NCI-H226 (cell line): Measurements from ENCODE around the gene PRDM12.
"Not testable (repeated sequence)": the region's sequence is repeated elsewhere in the genome, so short reads cannot be mapped to it uniquely, and the experiment has no call there.

Source experiments
- DNase-seq: peaks from one replicate; pipeline ENCODE4 v3.0.0-alpha.2; 2015

The PRDM12 gene

DNA sequence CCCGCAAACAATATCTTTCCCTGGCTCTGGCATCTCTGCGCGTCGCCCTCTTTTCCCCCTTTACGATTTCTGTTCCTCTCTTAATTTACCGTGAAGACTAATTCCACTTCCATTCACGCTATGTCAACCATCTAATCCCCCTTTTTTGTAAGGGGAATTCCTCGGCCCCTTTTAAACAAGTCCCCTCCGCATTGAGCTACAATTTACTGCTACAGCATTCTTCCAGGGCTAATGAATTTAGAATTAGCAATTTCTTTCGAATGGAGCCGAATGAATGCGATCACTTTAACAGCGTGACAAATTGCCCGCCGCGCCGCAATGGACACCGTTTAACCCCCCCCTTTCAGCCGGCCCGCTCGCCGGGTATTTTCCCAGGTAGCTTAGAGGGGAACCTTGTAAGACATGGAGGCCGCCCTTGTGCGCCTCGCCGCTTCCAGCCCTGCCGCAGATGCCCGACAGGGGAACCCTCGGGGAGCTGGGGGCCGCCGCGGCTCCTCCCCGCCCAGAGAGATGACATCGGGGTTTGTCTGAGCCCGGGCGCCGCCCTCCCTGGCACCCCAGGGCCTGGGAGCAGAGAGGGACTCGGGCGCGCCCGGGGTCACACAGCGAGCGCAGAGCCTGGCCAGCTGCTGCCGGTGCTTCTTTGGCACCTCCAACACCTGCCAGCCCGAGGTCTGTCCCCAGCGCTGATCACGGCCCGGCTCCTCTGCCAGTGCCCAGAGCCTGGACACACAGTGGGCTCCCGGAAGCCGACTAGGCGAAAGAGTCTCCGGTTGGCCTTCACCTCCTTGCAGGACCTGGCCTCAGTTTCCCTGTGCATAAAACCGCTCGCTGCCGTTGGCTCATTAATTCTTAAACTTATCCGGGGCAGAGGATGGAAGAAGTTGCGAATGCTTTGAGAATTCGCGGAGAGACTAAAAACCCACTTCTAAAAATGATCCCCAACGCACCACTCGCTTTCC is 1.3 kb downstream of the PRDM12 start:
- no peak for DNase-seq

GRCh38 chr9:130666393-130667119 is 2.2 kb downstream of the PRDM12 start:
- DNase-seq = no peak

- no peak for DNase-seq
Measured at GRCh38 chr9:130667120-130667435, 2.7 kb downstream of the PRDM12 start.

DNA sequence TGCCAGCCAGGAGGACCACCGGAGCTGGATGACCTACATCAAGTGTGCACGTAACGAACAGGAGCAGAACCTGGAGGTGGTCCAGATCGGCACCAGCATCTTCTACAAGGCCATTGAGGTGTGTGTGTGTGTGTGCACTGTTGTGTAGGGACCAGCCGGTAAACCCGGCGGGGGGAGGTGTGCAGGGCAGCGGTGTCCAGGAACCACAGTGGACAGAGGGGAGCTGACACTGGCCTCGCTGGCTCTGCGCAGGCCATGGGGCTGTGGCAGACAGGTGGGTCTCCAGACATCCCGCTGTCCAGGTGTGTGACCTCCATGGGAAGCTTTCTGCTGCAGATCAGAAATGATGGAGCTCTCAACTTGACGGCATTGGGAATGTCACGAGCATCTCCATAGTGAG is 3.8 kb downstream of the PRDM12 start:
- DNase-seq = no peak

DNA sequence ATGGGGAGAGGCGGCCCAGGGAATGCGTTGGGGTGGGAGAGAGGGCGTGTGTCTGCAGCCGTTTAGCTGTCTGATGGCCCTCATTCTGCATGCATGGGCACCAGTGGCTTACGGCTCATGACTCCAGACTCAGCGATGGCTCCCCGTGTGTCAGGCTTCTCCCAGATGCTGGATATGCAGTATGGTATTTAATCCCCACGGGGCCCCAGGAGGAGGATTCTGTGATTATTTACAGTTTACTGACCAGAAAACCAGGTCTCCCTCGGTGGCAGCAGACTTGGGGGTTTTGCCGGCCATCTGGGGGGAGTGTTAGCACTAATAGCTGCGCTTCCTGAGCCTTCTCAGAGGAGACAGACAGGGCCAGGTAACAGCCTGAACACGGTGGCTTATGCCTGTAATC is 4.3 kb downstream of the PRDM12 start:
- no peak for DNase-seq

- no peak for DNase-seq
Measured at GRCh38 chr9:130669965-130670364, 5.6 kb downstream of the PRDM12 start.

DNA sequence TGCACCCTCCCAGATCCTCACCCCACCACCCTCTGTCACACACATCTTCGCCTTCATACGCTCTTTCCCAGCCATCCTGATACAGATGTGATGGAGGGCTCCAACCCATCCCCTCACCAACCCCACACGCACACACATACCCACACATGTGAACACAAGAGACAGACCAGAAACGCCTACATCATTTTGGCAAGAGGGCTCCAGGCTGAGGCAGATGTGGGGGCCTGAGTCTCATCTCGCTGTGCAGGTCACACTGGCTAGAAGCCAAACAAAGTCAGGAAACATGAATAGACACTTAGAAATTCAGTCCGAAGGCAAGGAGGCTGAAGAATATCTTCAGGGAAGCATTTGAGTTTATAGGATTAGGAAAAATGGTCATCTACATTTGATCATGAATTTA is 6.2 kb downstream of the PRDM12 start:
- DNase-seq = no peak

DNA sequence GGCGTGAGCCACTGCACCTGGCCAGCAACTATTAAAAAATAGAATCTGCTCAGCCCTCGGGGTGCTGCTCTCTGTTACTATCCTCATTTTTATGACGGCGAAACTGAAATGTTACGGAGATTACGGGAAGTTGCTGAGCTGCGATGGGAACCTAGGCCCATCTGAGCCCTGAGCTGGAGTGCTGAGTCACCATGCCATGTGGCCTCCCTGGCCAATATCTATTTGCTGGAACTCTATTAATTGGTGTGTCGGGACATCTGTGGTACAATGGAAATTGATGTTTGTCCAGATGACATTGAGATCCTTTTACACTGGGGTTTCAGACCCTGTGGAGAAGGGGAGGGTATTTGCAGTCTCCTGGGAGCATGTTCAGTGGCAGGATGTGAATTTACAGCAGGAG is 8.1 kb downstream of the PRDM12 start:
- no peak for DNase-seq

GRCh38 chr9:130672933-130673615 is 8.7 kb downstream of the PRDM12 start:
- no peak for DNase-seq

- no peak for DNase-seq
Measured at GRCh38 chr9:130675396-130675795, 11.0 kb downstream of the PRDM12 start.

DNA sequence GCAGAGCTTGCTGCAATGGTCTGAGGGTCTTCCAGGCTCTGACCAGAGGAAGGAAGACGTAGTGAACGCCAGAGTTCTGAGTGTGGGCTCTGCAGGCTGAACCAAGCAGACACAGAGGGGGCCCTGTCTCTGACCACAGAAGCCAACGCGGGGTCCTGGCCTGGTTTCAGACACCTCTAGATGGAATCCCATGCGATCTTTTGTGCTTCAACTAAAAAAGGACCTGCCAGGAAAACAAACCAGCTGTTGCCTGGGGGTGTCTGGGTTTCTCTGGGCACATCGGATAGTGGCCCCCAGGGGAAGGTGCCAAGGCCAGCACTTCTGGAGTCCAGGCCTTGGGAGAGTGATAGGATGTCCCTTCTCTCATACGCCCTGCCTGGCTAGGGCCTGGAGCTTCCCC is 12.9 kb downstream of the PRDM12 start:
- DNase-seq = no peak

DNA sequence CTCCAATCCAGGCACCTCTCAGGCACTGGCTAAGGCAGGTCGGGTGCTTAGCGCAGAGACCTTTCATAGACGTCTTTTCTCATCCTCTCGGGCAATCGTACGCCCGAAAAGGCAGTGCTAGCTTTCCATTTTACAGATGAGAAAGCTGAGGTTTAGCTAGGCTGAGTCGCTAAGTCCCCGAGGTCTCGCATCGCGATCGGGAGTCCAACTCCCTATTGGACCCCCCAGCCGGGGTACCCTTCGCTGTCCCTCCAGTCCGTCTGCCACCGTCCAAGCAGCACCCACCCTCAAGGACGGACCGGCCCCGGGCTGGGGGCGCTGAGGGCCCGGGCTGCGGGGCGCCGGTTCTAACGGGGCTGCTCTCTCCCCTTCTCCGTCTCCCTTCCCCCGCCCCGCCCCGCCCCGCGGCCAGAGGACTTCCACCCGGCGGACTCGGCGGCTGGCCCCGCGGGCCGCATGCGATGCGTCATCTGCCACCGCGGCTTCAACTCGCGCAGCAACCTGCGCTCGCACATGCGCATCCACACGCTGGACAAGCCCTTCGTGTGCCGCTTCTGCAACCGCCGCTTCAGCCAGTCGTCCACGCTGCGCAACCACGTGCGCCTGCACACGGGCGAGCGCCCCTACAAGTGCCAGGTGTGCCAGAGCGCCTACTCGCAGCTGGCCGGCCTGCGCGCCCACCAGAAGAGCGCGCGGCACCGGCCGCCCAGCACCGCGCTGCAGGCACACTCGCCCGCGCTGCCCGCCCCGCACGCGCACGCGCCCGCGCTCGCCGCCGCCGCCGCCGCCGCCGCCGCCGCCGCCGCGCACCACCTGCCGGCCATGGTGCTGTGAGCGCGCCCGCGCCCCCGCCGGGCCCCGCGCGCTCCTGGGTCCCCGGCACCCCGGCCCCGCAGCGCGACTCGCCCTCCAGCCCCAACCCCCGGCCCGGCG is 16.7 kb downstream of the PRDM12 start:
- DNase-seq = peak; percentile 90

DNA sequence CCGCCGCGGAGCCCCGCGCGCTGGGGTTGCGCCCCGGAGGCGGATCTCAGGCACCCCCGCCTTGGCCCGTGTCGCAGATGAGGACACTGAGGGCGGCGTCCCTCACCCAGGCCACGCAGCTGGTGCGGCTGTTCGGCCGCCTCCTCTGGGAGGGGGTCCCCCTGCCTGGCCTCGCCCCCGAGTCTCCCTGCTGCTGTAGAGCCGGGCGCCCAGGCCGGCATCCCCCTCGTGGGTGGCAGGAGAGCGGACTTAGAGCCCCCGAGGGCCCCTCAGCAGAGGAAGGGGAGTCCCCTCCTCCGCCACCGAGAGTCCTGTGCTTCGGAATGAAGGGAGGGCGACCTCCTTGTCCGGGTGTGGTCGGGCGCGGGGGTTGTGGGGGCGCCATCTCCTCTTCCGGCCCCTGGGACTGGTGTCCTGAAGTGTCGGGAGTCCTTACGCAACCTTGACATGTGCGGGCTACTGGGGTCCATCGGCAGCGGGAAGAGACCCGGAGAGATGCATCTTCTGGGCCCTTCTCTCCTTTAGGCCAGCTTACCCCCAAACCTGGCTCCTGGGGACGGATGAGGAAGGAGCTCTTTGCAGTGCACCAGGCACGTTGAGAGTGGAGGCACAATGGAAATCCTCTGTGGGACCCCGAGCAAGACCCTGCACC is 17.5 kb downstream of the PRDM12 start:
- peak; percentile 7 for DNase-seq

DNA sequence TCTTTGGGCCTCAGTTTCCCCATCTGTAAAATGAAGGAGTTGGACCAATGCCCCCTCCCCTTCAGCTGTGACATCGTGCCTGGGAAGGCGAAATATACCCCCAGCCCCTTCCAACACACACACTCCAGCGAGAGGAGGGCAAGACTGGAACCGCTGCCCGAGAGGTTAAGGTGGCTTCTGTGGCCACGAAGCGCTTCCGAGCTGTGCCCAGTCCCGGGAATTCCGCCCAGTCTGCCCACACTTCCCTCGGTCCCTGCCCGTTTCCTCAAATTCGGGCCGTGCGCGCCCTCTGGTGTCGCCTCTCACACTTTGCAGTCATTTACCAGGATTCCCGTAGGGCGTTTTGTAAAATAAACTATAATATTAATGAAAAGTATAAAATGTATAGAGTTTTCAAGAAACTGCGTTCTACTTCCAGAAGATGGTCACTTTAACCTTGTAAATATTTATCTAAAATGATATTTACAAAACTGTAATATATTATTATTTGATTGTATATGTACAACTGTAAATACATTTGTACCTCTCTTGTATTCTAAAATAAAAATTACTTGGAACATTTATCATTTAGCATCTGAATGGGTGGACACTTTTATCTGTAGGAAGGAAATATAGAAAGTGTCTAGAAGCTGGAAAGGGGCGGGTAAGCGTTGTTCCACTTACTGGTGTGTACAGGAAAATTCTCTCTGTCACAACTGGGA is 18.2 kb downstream of the PRDM12 start:
- peak; percentile 60 for DNase-seq

DNA sequence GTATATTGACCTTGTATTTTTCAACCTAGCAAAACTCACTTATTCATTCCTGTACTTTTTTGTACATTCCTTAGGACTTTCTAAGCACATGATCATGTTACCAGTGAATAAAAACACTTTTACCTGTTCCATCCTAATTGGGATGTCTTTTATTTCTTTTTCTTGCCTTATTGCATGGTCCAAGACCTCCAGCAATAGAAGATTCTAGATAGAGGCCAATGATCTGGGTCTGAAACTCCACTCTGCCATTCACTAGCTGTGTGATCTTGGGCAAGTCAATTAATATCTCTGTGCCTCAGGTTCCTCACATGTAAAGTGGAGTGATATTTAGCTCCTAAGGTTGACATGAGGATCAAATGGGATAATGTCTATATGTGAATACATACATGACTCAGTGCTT is 20.7 kb downstream of the PRDM12 start:
- no peak for DNase-seq

DNA sequence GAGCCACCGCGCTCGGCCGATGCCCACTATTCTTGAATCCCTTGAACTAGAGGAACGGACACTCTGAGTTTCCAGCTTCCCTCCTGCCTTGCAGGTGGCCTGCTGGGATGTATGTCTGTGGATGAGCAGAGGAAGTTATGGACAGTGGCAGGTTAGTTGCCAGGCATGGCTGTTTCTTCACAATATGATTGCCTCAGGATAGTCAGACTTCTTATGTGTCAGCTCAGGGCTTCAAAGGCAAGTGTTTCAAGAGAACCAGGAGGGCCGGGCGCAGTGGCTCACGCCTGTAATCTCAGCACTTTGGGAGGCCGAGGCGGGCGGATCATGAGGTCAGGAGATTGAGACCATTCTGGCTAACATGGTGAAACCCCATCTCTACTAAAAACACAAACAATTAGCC is 21.6 kb downstream of the PRDM12 start:
- not testable (repeated sequence) for DNase-seq

DNA sequence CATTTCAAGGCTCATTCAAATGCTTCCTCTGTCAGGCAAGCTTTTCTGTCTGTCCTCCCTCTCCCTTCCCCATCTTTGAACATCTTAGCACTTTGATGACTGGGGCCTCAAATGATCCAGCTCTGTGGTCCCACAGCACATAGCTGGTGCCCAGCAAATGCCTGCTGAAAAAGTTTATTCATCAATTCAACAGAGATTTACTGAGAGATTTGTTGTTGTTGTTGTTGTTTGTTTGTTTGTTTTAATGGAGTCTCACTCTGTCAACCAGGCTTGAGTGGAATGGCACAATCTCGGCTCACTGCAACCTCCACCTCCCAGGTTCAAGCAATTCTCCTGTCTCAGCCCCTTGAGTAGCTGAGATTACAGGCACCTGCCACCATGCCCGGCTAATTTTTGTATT is 23.2 kb downstream of the PRDM12 start:
- DNase-seq = no peak

DNA sequence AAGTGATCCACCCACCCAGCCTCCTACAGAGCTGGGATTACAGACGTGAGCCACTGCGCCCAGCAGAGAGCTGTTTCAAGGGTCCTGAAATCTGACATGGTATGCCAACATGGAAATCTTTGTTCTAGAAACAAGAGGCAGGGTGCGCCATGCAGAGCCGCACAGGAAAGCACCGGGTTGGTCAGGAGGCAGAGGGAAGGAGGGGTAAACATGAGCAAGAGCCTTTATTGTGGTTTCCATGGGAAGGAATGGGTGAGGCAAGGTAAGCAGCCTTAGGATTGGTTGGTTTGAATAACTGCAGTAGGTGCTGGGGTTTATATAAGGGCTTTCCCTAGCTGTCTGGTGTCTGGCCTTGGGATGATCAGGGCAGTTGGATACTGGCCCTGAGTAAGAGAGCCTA is 23.7 kb downstream of the PRDM12 start:
- no peak for DNase-seq

DNA sequence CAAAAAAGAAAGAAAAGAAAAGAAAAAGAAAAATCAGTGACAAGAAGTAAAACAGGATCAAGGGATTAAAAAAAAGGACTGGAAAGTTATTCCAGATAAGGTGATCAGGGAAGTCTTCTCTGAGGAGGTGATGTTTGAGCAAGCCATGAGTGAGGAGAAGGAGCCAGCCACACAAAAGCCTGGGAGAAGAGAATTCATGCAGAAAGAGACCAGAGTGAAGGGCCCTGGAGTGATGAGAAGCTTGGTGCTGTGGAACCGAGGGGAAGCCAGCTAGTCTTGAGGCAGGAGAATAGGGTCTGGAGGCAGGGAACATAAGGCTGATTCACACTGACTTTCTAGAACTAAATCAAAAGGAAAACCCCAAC is 25.2 kb downstream of the PRDM12 start:
- no peak for DNase-seq

DNA sequence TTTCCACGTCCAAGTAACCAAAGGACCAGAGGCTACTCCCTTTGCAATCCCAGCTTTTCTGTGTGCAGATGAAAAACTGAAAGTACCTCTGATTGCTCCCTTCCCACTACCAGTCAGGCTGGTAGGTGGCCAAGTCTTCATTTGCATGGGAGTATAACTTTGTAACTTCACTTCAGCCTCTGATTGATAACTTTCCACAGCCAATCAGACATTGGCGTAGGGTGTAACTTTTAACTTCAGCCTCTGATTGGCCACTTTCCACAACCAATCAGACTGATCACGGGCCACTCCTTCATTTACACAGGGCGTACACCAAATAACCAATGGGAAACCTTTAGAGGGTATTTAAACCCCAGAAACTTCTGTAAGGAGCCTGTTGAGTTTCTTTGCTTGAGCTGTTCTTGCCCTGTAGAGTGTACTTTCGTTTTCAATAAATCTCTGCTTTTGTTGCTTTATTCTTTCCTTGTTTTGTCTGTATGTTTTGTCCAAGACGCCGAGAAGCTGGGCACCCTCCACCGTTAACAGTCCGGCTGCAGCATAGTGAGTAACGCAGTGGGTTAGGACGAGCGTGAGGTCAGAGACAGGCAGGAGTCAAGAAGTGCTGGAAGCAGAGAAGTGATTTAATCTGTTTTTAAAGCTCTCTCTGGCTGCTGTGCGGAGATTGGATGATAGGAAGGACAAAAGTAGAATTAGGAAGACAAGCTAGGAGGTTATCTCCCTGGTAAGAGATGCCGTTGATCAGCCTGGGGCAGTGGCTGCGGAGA is 25.7 kb downstream of the PRDM12 start:
- DNase-seq = peak; percentile 98

GRCh38 chr9:130692321-130692720 is 27.9 kb downstream of the PRDM12 start:
- no peak for DNase-seq
